ENCODE data around the gene MYRF. TPM values are rescaled to one million over a fixed set of nuclear protein-coding genes. Genes with fewer than 3 reads are reported as not detected.

The MYRF gene
- polyA plus RNA-seq, 1 donor (not counting 4 experiments of a cell fraction or from before 2014, with no cell fraction given): 0.14 TPM

- Histone ChIP-seq H2AFZ (ENCODE audit: control insufficient read depth, low read length) (no peak overlapping the region), H3K9ac (ENCODE audit: control insufficient read depth, extremely low read depth, insufficient read depth, low read length) (no peak overlapping the region), H3K9me3 (ENCODE audit: control insufficient read depth, low read depth, low read length) (no peaks in the 10 kb centered on the region), H3K4me1 (ENCODE audit: control insufficient read depth, extremely low read depth, insufficient read depth, low read length) (no peaks in the 10 kb centered on the region), H3K79me2 (ENCODE audit: control insufficient read depth, insufficient read depth, low read length) (peaks cover 24% of the 10 kb centered on the region), H3K27me3 (ENCODE audit: control insufficient read depth, extremely low read depth, insufficient read depth, low read length) (no peaks in the 10 kb centered on the region), H3K4me2 (ENCODE audit: control insufficient read depth, extremely low read depth, insufficient read depth, low read depth, low read length) (no peak overlapping the region), H3K9me1 (ENCODE audit: control insufficient read depth, extremely low read depth, insufficient read depth, low read length) (peaks cover 3% of the 10 kb centered on the region), H4K20me1 (ENCODE audit: control insufficient read depth, extremely low read depth, insufficient read depth, low read length) (no peaks in the 10 kb centered on the region), H3K4me3 (ENCODE audit: control insufficient read depth in 2 of 3, extremely low read depth in 1 of 3, insufficient read depth in 2 of 3, low read depth in 1 of 3, low read length in 3 of 3) (no peak overlapping the region), H3K27ac (ENCODE audit: control insufficient read depth, insufficient read depth, low read length) (no peak overlapping the region), H3K36me3 (ENCODE audit: control insufficient read depth in 2 of 2, extremely low read depth in 1 of 2, insufficient read depth in 2 of 2, low read length in 2 of 2) (peaks cover 11 to 21% of the 10 kb centered on the region in 2 experiments)
- DNase-seq (ENCODE audit: low read depth, low spot score) (no peak), FAIRE-seq (no peak)
- TF ChIP-seq CTCF (optimal IDR thresholded peaks at IDR 0.05 in 1 of 3, IDR thresholded peaks at IDR 0.05 in 1 of 3, conservative IDR thresholded peaks at IDR 0.05 in 1 of 3; ENCODE audit: extremely low read depth in 1 of 3, insufficient read depth in 2 of 3, low read length in 3 of 3) (no peak), EZH2 (IDR thresholded peaks at IDR 0.05; ENCODE audit: low read length) (no peak)
- dilution Hi-C loops (cut with MboI; ENCODE audit: extremely low pct_ligation_motif_present, low sequenced_read_pairs): no loop called here
Measured at GRCh38 chr11:61799665-61800284, 47.3 kb downstream of the MYRF start.

- no peak for TF ChIP-seq CTCF (optimal IDR thresholded peaks at IDR 0.05 in 1 of 3, IDR thresholded peaks at IDR 0.05 in 1 of 3, conservative IDR thresholded peaks at IDR 0.05 in 1 of 3; ENCODE audit: extremely low read depth in 1 of 3, insufficient read depth in 2 of 3, low read length in 3 of 3)
- no peak for TF ChIP-seq EZH2 (IDR thresholded peaks at IDR 0.05; ENCODE audit: low read length)
- H4K20me1 ChIP-seq (ENCODE audit: control insufficient read depth, extremely low read depth, insufficient read depth, low read length): no peaks in the 10 kb centered on the region
- no peak overlapping the region for H3K4me3 ChIP-seq (ENCODE audit: control insufficient read depth in 2 of 3, extremely low read depth in 1 of 3, insufficient read depth in 2 of 3, low read depth in 1 of 3, low read length in 3 of 3)
- no peaks in the 10 kb centered on the region for H3K27me3 ChIP-seq (ENCODE audit: control insufficient read depth, extremely low read depth, insufficient read depth, low read length)
- H3K4me1 ChIP-seq (ENCODE audit: control insufficient read depth, extremely low read depth, insufficient read depth, low read length): no peaks in the 10 kb centered on the region
- peaks cover 15% of the 10 kb centered on the region for H3K79me2 ChIP-seq (ENCODE audit: control insufficient read depth, insufficient read depth, low read length)
- H3K27ac ChIP-seq (ENCODE audit: control insufficient read depth, insufficient read depth, low read length): no peak overlapping the region
- FAIRE-seq (no peak), DNase-seq (ENCODE audit: low read depth, low spot score) (no peak)
- H3K9me3 ChIP-seq (ENCODE audit: control insufficient read depth, low read depth, low read length): no peaks in the 10 kb centered on the region
- dilution Hi-C loops (cut with MboI; ENCODE audit: extremely low pct_ligation_motif_present, low sequenced_read_pairs): no loop called here
- no peak overlapping the region for H3K4me2 ChIP-seq (ENCODE audit: control insufficient read depth, extremely low read depth, insufficient read depth, low read depth, low read length)
- H3K9ac ChIP-seq (ENCODE audit: control insufficient read depth, extremely low read depth, insufficient read depth, low read length): no peak overlapping the region
- H3K9me1 ChIP-seq (ENCODE audit: control insufficient read depth, extremely low read depth, insufficient read depth, low read length): peaks cover 3% of the 10 kb centered on the region
- H2AFZ ChIP-seq (ENCODE audit: control insufficient read depth, low read length): no peak overlapping the region
- peaks cover 12 to 21% of the 10 kb centered on the region in 2 experiments for H3K36me3 ChIP-seq (ENCODE audit: control insufficient read depth in 2 of 2, extremely low read depth in 1 of 2, insufficient read depth in 2 of 2, low read length in 2 of 2)
Measured at GRCh38 chr11:61800331-61801281, 48.2 kb downstream of the MYRF start.

Measured in keratinocyte (primary cell).